ENCODE results near the gene ATP5MG. TPM values are rescaled to one million over a fixed set of nuclear protein-coding genes. Genes with fewer than 3 reads are reported as not detected.
A peak's percentile ranks its signal among the peaks of the same experiment; 100 is the strongest.
"Not testable (repeated sequence)": the region's sequence is repeated elsewhere in the genome, so short reads cannot be mapped to it uniquely, and the experiment has no call there.

ATP5MG gene
- polyA plus RNA-seq, 3 donors, result 257 to 688 (median 648) TPM

DNA sequence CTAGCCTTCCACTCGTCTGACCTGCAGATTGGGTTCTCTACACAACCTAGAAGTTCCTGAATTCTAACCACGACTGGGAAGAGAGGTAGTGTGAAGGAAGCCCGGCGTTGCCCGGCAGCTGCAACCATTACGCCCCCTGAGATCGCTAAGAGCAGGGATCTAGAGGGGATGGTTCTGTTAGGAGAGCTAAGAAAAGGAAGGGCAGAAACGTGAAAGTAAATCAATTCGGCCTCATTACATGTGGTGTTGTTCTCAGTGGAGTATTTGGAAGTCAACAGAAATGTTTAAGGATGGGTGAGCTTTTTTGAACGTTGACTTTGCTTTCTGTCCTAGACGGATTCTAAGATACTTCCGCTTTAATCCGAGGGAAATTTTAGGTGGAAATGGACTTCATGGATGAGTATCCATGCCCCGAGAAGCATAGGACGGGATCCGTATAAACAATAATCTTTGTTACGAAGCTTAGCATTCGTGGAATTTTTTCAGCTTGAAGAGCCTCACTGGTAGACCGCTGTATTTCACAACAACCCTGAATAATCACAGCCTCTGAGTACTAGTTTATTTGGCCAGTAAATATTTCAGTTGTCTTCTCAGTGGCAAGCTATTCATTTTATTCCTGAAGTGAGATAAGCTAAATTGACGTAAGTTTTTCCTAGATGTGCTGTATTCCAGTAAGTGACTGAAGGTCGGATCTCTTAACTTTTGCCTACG, 629 bp downstream of the ATP5MG start:
- Mint-ChIP-seq H3K27ac (peak overlapping the region; percentile 97 to 100 (median 99)), H3K4me1 (peaks cover 30% of the 10 kb centered on the region), H3K4me3 (peak overlapping the region; percentile 95 to 98), H3K27me3 (ENCODE audit: low read depth in 3 of 3) (no peaks in the 10 kb centered on the region), H3K36me3 (peaks cover 20 to 26% of the 10 kb centered on the region in 2 donors), H3K9me3 (no peaks in the 10 kb centered on the region)
- Histone ChIP-seq H3K27me3 (ENCODE audit: control insufficient read depth in 2 of 2, insufficient read depth in 2 of 2, low read length in 2 of 2) (no peaks in the 10 kb centered on the region), H3K79me2 (ENCODE audit: insufficient read depth, low read length) (peaks cover 58% of the 10 kb centered on the region), H3K4me1 (ENCODE audit: control insufficient read depth in 1 of 2, insufficient read depth in 2 of 2, low read length in 2 of 2) (peaks cover 22 to 25% of the 10 kb centered on the region in 2 donors), H3K4me3 (replicated peaks in 1 of 3; ENCODE audit: low read depth in 2 of 3, low read length in 3 of 3) (peak overlapping the region; percentile 80 to 98 (median 82)), H4K20me1 (ENCODE audit: insufficient read depth, low read length) (peaks cover 56% of the 10 kb centered on the region), H2AFZ (ENCODE audit: insufficient read depth, low read depth, low read length, poor library complexity, severe bottlenecking) (peak overlapping the region; percentile 99), H3K9ac (ENCODE audit: insufficient read depth, low read length, poor library complexity, severe bottlenecking) (peak overlapping the region; percentile 85), H3K36me3 (replicated peaks in 1 of 2; ENCODE audit: control insufficient read depth in 1 of 2, insufficient read depth in 2 of 2, low read length in 2 of 2) (peaks cover 27 to 56% of the 10 kb centered on the region in 2 donors), H3K27ac (ENCODE audit: low read depth in 1 of 2, low read length in 2 of 2) (peak overlapping the region; percentile 39 to 90), H3K4me2 (replicated peaks; ENCODE audit: extremely low read depth, low read length, poor library complexity, severe bottlenecking) (peak overlapping the region; percentile 97), H3K9me3 (replicated peaks in 1 of 2; ENCODE audit: control insufficient read depth in 1 of 2, insufficient read depth in 1 of 2, low read length in 2 of 2) (no peaks in the 10 kb centered on the region)
- peak in 2 of 3 donors; percentile 18 to 33 for DNase-seq
- intact Hi-C loops (cut with micrococcal nuclease), result loop anchor here (2.0 to 5.0 kb wide), 2 partner anchors 35 kb away; partner anchors contain the start of gene KMT2A (in 2 of the 2)
- TF ChIP-seq, protein P1, sequence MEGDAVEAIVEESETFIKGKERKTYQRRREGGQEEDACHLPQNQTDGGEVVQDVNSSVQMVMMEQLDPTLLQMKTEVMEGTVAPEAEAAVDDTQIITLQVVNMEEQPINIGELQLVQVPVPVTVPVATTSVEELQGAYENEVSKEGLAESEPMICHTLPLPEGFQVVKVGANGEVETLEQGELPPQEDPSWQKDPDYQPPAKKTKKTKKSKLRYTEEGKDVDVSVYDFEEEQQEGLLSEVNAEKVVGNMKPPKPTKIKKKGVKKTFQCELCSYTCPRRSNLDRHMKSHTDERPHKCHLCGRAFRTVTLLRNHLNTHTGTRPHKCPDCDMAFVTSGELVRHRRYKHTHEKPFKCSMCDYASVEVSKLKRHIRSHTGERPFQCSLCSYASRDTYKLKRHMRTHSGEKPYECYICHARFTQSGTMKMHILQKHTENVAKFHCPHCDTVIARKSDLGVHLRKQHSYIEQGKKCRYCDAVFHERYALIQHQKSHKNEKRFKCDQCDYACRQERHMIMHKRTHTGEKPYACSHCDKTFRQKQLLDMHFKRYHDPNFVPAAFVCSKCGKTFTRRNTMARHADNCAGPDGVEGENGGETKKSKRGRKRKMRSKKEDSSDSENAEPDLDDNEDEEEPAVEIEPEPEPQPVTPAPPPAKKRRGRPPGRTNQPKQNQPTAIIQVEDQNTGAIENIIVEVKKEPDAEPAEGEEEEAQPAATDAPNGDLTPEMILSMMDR (IDR thresholded peaks at IDR 0.05), result no peak
- 0% methylated on average over 9 of the region's 22 CpGs for WGBS (ENCODE audit: insufficient coverage)

GRCh38 chr11:118402594-118402993, 1.2 kb downstream of the ATP5MG start:
- WGBS (ENCODE audit: insufficient coverage), result 89% methylated on average over 3 of the region's 7 CpGs

More at GRCh38 chr11:118402594-118402993, 1.2 kb downstream of the ATP5MG start:
- peaks cover 62% of the 10 kb centered on the region for H4K20me1 ChIP-seq (ENCODE audit: insufficient read depth, low read length)
- Mint-ChIP-seq H3K36me3 (peaks cover 22 to 32% of the 10 kb centered on the region in 2 donors), H3K4me3 (peak overlapping the region; percentile 95 to 98), H3K27ac (peak overlapping the region in 6 of 7 donors; percentile 26 to 100 (median 97)), H3K4me1 (peaks cover 30% of the 10 kb centered on the region)
- not testable (repeated sequence) for H3K9me3 ChIP-seq (replicated peaks in 1 of 2; ENCODE audit: control insufficient read depth in 1 of 2, insufficient read depth in 1 of 2, low read length in 2 of 2); H3K9me3 Mint-ChIP-seq; DNase-seq; H2AFZ ChIP-seq (ENCODE audit: insufficient read depth, low read depth, low read length, poor library complexity, severe bottlenecking); H3K27me3 Mint-ChIP-seq (ENCODE audit: low read depth in 3 of 3); H3K27me3 ChIP-seq (ENCODE audit: control insufficient read depth in 2 of 2, insufficient read depth in 2 of 2, low read length in 2 of 2)
- peaks cover 22 to 25% of the 10 kb centered on the region in 2 donors for H3K4me1 ChIP-seq (ENCODE audit: control insufficient read depth in 1 of 2, insufficient read depth in 2 of 2, low read length in 2 of 2)
- peak overlapping the region; percentile 6 for H3K9ac ChIP-seq (ENCODE audit: insufficient read depth, low read length, poor library complexity, severe bottlenecking)
- H3K4me2 ChIP-seq (replicated peaks; ENCODE audit: extremely low read depth, low read length, poor library complexity, severe bottlenecking), result peak overlapping the region; percentile 97
- H3K4me3 ChIP-seq (replicated peaks in 1 of 3; ENCODE audit: low read depth in 2 of 3, low read length in 3 of 3), result peak overlapping the region; percentile 80 to 98 (median 82)
- H3K36me3 ChIP-seq (replicated peaks in 1 of 2; ENCODE audit: control insufficient read depth in 1 of 2, insufficient read depth in 2 of 2, low read length in 2 of 2), result peaks cover 28 to 56% of the 10 kb centered on the region in 2 donors
- H3K79me2 ChIP-seq (ENCODE audit: insufficient read depth, low read length), result peaks cover 64% of the 10 kb centered on the region
- H3K27ac ChIP-seq (ENCODE audit: low read depth in 1 of 2, low read length in 2 of 2), result peak overlapping the region in 1 of 2 donors; percentile 90
- intact Hi-C loops (cut with micrococcal nuclease), result loop anchor here in 1 of 2 donors (5.0 kb wide), 1 partner anchor 35 kb away; the partner anchor contains the start of gene KMT2A
